ENCODE data around the gene BIRC6.

DNA sequence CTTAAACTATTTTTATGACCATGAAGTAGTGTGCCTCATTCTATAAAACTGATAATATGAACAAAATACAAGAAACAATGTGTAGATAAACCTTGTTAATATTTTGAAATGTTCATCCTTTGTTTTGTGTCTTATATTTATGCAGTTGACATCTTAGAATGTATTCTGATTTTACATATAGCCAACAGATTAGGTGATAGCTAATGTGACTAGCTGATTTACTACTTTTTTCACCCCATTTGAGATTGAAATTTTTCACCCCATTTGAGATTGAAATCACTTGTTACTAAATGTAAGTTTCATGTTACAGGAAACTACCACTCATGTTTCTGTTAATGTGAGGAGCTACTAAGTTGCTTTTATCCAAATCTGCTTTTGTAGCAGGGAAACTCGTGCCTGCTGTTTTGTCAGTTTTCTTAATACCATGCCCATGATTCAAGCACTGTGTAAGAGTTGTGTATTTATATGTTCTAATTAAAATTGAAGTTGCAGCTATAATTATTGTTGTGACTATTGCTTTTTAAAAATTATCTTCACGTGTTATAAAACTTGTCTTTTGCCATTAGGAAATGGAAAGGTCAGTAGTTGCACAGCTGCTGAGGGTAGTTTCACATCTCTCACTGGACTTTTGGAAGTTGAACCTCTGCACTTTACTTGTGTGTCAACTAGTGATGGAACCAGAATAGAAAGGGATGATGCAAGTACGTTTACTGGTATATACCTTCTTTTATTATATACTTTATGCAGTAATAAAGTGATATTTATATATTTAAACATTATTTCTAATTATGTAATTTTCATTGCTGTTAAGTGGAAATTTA is 96.6 kb downstream of the BIRC6 start:
- TF ChIP-seq, protein P1, sequence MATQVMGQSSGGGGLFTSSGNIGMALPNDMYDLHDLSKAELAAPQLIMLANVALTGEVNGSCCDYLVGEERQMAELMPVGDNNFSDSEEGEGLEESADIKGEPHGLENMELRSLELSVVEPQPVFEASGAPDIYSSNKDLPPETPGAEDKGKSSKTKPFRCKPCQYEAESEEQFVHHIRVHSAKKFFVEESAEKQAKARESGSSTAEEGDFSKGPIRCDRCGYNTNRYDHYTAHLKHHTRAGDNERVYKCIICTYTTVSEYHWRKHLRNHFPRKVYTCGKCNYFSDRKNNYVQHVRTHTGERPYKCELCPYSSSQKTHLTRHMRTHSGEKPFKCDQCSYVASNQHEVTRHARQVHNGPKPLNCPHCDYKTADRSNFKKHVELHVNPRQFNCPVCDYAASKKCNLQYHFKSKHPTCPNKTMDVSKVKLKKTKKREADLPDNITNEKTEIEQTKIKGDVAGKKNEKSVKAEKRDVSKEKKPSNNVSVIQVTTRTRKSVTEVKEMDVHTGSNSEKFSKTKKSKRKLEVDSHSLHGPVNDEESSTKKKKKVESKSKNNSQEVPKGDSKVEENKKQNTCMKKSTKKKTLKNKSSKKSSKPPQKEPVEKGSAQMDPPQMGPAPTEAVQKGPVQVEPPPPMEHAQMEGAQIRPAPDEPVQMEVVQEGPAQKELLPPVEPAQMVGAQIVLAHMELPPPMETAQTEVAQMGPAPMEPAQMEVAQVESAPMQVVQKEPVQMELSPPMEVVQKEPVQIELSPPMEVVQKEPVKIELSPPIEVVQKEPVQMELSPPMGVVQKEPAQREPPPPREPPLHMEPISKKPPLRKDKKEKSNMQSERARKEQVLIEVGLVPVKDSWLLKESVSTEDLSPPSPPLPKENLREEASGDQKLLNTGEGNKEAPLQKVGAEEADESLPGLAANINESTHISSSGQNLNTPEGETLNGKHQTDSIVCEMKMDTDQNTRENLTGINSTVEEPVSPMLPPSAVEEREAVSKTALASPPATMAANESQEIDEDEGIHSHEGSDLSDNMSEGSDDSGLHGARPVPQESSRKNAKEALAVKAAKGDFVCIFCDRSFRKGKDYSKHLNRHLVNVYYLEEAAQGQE (IDR thresholded peaks at IDR 0.05; ENCODE audit: insufficient read depth in 1 of 2, low read depth in 2 of 2, low read length in 2 of 2): no peak
- TF ChIP-seq POLR2AphosphoS5 (IDR thresholded peaks at IDR 0.05; ENCODE audit: low read depth, low read length): no peak
- TF ChIP-seq TAF1 (IDR thresholded peaks at IDR 0.05; ENCODE audit: borderline replicate concordance, insufficient read depth, low read length): no peak
